ENCODE measurements around the gene ZNF710. TPM values are rescaled to one million over a fixed set of nuclear protein-coding genes. Genes with fewer than 3 reads are reported as not detected.

ZNF710 gene
- total and polyA plus RNA-seq, 9 of the 15 experiments (the other 6 are each of a cell fraction or from before 2014, with no cell fraction given): 0.56 to 14.2 (median 5.2) TPM

- TF ChIP-seq CHD7 (IDR thresholded peaks at IDR 0.05; ENCODE audit: low read depth, low read length): no peak
- peak in 1 of 3 experiments; percentile 48 for TF ChIP-seq YY1 (IDR thresholded peaks at IDR 0.05; ENCODE audit: borderline replicate concordance in 1 of 3, control insufficient read depth in 1 of 3, extremely low read depth in 1 of 3, insufficient read depth in 3 of 3, insufficient read length in 1 of 3, insufficient replicate concordance in 2 of 3, low read depth in 1 of 3, low read length in 2 of 3)
- no peak for TF ChIP-seq FUS (optimal IDR thresholded peaks at IDR 0.05; ENCODE audit: low read depth, low read length)
- no peak for TF ChIP-seq FOXP4 (CRISPR knock-in tag; IDR thresholded peaks at IDR 0.05; ENCODE audit: borderline replicate concordance)
- no peak for TF ChIP-seq RUNX1 (IDR thresholded peaks at IDR 0.05; ENCODE audit: low read depth)
- TF ChIP-seq HNRNPK (IDR thresholded peaks at IDR 0.05; ENCODE audit: low read depth, low read length, poor library complexity, severe bottlenecking): no peak
- no peak for TF ChIP-seq KLF1 (tag; IDR thresholded peaks at IDR 0.05)
- no peak for TF ChIP-seq ZNF780A (CRISPR knock-in tag; IDR thresholded peaks at IDR 0.05)
- TF ChIP-seq IRF1 (CRISPR knock-in tag; IDR thresholded peaks at IDR 0.05; ENCODE audit: borderline replicate concordance): no peak
- TF ChIP-seq ZFP91 (CRISPR knock-in tag; IDR thresholded peaks at IDR 0.05): no peak
These were observed 37.0 kb downstream of the ZNF710 start (continued) for GRCh38 chr15:90037961-90038631.

Measured in K562 (cell line).